Neuron (in vitro differentiated cells): ENCODE measurements around the gene THAP8.
A peak's percentile ranks its signal among the peaks of the same experiment; 100 is the strongest.

Experiments
- H2AFZ ChIP-seq: one replicate; pipeline ENCODE4 v1.6.1; 2013; ENCODE audit warnings: low read depth, mild to moderate bottlenecking, inconsistent platforms, low read length, moderate library complexity
- H3K27me3 ChIP-seq: one replicate; pipeline ENCODE4 v1.6.1; 2013; ENCODE audit warnings: low read length; ENCODE audit not compliant: insufficient read depth
- H3K36me3 ChIP-seq: one replicate; pipeline ENCODE4 v1.6.1; 2013; ENCODE audit warnings: low read length; ENCODE audit not compliant: insufficient read depth
- H3K4me1 ChIP-seq: one replicate; pipeline ENCODE4 v1.6.1; 2013; ENCODE audit warnings: low read length; ENCODE audit not compliant: insufficient read depth
- H3K4me3 ChIP-seq: 2 replicates; pipeline ENCODE4 v1.5.1; 2013; ENCODE audit warnings: mild to moderate bottlenecking, low read length, moderate library complexity
- H3K9me3 ChIP-seq: one replicate; pipeline ENCODE4 v1.6.1; 2013; ENCODE audit warnings: low read length

THAP8 gene, protein sequence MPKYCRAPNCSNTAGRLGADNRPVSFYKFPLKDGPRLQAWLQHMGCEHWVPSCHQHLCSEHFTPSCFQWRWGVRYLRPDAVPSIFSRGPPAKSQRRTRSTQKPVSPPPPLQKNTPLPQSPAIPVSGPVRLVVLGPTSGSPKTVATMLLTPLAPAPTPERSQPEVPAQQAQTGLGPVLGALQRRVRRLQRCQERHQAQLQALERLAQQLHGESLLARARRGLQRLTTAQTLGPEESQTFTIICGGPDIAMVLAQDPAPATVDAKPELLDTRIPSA

DNA sequence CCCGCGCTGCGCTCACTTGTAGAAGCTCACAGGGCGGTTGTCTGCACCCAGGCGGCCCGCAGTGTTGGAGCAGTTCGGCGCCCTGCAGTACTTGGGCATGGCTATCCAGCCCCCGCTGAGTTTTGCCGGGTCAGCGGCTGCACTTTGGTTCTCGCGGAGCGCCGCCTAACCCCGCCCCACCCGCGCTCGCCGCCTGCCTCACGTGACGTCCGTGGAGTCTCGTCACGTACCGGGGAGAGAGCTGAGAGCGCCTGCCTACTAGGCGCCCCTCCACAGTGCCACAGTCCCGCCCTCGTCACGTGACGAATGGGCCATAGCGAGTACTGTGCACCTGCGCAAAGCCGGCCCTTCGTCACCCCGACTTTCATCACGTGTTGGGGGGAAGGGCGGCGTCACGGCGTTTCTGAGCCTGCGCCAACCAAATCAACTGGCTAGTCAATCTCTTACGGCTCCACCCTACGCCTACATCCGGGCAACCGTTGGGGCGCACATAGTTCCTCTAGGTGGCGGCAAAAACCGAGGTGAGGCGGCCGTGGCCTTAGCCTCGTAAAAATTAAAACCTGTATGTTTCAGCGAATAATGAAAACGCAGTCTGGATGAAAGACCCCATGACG, at the start of gene THAP8:
TSS of gene THAP8 (minus strand) at position 167 of the 614 bp plus-strand sequence. CDS start at position 99, 68 bp downstream.
- Histone ChIP-seq H2AFZ (peak within 1 kb of the TSS; percentile 71), H3K36me3 (peaks cover 11% of the 10 kb centered on the region), H3K27me3 (no peaks in the 10 kb centered on the region), H3K9me3 (no peaks in the 10 kb centered on the region), H3K4me1 (peaks cover 10% of the 10 kb centered on the region), H3K4me3 (peak within 1 kb of the TSS; percentile 63)

DNA sequence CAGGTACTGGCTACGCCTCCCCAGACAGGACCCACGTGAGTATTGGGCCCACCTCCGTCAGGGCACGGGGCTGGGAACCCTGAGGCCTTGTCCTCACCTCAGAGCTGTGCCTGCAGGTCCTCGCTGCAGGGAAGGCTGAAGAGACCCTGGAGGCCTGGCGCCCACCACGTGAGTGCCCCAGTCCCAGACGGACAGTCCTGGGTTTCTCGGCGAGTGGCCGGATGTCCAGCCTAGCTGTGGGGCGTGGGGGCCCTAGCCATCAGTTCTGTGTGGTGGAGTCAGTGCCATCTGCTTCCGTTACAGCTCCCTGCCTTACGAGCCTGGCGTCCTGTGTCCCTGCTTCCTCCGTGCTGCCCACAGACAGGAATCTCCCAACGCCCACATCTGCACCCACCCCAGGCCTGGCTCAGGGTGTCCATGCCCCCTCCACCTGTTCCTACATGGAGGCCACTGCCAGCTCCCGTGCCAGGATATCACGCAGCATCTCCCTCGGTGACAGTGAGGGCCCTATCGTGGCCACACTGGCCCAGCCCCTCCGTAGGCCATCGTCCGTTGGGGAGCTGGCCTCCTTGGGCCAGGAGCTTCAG, 49.0 kb upstream of the THAP8 start:
- no peak overlapping the region for H2AFZ ChIP-seq
- no peaks in the 10 kb centered on the region for H3K9me3 ChIP-seq
- no peak overlapping the region for H3K4me3 ChIP-seq
- H3K27me3 ChIP-seq, result no peaks in the 10 kb centered on the region
- H3K36me3 ChIP-seq, result peaks cover 53% of the 10 kb centered on the region
- H3K4me1 ChIP-seq, result no peaks in the 10 kb centered on the region

DNA sequence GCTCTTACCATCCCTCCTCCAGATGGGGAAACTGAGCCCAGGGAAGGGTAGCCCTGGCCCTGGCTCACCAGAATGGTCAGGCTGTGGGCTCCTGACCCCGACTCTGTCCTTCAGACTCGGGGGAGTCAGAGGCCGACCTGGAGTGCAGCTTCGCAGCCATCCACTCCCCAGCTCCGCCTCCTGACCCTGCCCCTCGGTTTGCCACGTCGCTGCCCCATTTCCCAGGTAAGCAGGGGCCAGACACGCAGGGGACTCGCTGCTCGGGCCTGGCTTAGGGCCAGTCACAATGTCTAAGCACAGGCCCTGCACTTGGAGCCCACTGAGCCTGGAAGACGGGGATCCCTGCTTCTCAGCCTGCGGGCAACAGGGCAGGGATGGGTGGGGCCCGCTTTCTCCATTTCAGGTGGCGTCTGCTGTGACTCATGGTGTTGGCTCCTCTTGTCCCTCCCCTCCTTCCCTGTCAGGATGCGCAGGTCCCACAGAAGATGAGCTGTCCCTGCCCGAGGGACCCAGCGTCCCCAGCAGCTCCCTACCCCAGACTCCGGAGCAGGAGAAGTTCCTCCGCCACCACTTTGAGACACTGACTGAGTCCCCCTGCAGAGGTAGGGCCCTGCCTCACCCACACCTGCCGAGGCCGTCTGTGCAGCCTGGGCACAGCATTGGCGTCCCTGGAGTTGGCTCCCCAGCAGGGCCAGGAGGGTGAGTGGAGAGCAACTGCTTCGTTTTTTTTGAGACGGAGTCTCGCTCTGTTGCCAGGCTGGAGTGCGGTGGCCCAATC, 47.7 kb upstream of the THAP8 start:
- Histone ChIP-seq H2AFZ (no peak overlapping the region), H3K4me3 (no peak overlapping the region), H3K9me3 (no peaks in the 10 kb centered on the region), H3K27me3 (no peaks in the 10 kb centered on the region), H3K36me3 (peaks cover 62% of the 10 kb centered on the region), H3K4me1 (peaks cover 2% of the 10 kb centered on the region)

DNA sequence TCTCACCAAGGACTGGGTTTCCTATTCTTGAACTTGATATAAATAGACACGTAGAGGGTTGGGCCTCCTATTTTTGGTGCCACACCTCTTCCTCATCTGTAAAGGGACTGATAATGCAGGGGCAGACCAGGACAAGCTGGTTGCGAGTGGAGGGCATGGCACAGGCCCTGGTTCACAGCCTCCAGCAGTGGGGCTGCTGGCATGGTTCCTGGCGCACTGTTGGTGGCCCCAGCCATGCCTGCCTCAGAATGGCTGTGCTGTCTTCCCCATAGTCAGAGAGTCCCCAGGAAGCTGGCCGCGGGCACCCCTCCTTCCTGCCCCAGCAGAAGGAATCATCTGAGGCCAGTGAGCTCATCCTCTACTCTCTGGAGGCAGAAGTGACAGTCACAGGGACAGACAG, 46.4 kb upstream of the THAP8 start:
- H3K4me1 ChIP-seq, result peaks cover 2% of the 10 kb centered on the region
- H3K36me3 ChIP-seq, result peaks cover 64% of the 10 kb centered on the region
- H3K9me3 ChIP-seq, result no peaks in the 10 kb centered on the region
- H2AFZ ChIP-seq, result no peak overlapping the region
- H3K27me3 ChIP-seq, result no peaks in the 10 kb centered on the region
- H3K4me3 ChIP-seq, result no peak overlapping the region

DNA sequence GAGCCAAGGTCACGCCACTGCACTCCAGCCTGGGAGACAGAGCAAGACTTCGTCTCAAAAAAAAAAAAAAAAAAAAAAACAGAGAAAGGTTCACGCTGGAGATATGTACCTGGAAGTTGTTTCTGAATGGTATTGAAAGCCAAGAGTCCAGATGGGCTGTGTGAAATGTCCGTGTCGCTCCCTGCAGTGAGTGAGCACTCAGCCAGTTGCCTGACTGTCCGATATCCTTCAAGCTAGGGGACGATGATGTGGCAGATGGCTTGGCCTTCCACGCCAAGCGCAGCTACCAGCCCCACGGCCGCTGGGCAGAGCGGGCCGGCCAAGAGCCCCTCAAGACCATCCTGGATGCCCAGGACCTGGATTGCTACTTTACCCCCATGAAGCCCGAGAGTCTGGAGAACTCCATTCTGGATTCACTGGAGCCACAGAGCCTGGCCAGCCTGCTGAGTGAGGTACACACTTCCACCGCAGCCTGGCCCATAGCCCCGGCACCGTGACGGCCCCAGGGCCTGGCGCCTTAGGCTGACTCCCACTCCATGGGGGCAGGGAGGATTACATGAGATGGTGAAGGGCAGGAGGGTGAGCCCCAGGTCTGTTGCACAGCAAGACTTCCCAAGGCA, 45.2 kb upstream of the THAP8 start:
- Histone ChIP-seq H3K9me3 (no peaks in the 10 kb centered on the region), H3K36me3 (peaks cover 60% of the 10 kb centered on the region), H3K4me1 (peaks cover 2% of the 10 kb centered on the region), H3K4me3 (no peak overlapping the region), H3K27me3 (no peaks in the 10 kb centered on the region), H2AFZ (no peak overlapping the region)

DNA sequence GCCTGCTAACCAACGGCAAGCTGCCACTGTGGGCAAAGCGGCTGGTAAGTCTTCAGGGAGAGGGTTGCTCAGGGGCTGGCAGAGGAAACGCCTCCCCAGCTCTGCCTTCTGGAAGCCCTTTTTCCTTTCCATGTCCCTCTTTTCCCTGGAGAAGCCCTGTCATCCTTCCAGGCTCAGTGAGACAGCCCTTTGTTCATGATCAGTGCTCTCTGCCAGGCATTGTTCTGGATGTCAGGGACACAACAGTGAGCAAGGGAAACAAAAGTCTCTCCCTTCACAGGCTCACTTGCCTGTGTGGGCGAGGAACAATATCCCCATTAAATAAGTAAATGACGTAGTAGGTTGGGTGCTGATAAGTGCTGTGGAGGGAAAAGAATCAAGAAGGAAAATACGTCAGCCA, 43.0 kb upstream of the THAP8 start:
- Histone ChIP-seq H3K27me3 (no peaks in the 10 kb centered on the region), H2AFZ (no peak overlapping the region), H3K9me3 (no peaks in the 10 kb centered on the region), H3K4me1 (peaks cover 2% of the 10 kb centered on the region), H3K4me3 (no peak overlapping the region), H3K36me3 (peaks cover 54% of the 10 kb centered on the region)

DNA sequence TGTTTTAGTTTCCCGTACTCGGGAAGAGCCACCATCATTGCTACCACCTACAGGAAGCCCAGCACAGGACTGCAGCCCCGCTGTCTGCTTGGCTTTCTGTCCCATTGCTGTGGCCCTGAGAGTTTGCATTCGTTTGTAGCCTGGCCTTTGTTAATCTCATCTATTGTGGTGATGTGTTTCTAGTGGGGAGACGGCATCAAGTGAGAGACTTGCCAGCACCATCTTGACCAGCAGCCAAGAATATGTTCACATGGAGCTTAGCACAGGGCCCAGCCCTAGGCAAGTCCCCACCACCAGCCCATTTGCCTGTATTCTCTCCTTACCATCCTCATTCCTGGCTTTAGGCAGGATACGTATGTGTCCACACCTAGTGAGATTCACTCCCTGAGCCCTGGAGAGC, 39.6 kb upstream of the THAP8 start:
- Histone ChIP-seq H3K9me3 (no peaks in the 10 kb centered on the region), H3K27me3 (no peaks in the 10 kb centered on the region), H3K36me3 (peaks cover 53% of the 10 kb centered on the region), H3K4me1 (peaks cover 2% of the 10 kb centered on the region), H3K4me3 (no peak overlapping the region), H2AFZ (no peak overlapping the region)

DNA sequence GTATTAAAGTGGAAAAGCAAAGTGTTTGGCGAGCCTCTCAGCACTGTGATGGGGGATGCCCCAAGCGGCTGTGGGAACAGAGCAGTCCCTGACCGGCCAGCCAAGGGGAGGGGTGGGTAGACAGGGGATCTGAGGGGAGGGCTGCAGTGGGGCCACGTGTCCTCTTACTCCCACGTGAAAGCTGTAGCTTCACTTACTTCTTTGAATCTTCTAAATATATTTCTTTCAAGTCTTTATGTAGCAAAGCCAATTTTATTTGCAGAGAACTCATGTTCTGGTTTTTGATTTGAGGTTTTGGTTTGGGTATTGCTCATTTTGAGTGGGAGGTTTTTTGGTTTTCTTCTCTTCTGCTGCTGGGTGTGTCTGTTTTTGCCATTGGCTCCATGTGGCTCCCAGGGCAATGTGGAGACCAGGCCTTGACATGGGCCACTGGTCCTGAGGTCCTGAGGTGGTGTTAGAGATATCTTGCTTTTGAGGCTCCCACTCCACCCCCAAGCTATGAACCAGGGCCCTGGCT, 39.1 kb upstream of the THAP8 start:
- peaks cover 58% of the 10 kb centered on the region for H3K36me3 ChIP-seq
- no peaks in the 10 kb centered on the region for H3K27me3 ChIP-seq
- H3K4me3 ChIP-seq, result no peak overlapping the region
- peaks cover 2% of the 10 kb centered on the region for H3K4me1 ChIP-seq
- H2AFZ ChIP-seq, result no peak overlapping the region
- H3K9me3 ChIP-seq, result no peaks in the 10 kb centered on the region

DNA sequence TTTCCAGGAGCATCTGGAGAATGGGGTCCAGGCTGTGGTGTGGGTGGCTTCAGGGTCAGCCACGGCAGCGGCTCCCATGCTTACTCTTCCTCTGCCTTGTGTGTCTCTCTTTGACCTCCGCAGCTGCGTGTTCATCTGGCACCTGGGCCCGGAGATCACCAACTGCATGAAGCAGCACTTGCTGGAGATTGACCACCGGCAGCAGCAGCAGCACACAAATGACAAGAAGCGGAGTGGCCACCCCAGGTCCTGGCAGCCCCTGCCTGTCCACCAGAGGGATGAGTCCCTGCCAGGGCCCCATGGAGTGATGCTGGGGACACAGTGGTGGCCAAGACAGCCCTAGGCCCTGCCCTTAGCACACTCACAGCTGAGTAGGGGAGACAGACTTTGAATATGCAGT, 38.5 kb upstream of the THAP8 start:
- Histone ChIP-seq H3K36me3 (peaks cover 61% of the 10 kb centered on the region), H2AFZ (no peak overlapping the region)

DNA sequence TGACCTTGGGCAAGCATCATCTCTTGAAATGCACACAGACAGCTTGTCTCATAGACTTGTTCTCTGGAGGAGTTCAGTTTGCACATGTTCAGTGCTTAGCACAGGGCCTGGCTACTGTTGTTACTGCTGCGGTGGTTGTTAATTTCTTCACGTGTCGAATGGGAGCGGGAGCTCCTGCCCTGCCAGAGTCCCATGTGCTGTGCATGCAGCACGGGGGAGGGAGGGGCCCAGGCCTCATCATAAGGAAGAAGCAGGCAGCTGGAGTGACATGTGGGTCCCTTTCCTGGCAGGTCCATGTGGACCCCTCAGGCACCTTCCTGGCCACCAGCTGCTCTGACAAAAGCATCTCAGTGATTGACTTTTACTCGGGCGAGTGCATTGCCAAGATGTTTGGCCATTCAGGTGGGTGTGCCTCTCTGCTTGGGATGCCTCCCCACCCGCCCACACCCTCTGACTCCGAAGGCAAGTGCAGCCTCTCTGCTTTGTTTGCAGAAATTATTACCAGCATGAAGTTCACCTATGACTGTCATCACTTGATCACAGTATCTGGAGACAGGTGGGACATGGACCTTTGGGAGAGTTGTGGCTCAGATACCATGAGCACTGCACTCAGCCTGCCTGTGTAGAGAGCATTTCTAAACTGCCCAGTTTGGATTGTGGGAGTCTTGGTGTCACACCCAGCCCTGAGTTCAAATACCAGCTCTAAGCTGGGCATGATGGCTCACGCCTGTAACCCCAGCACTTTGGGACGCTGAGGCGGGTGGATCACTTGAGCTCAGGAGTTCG, 37.0 kb upstream of the THAP8 start:
- Histone ChIP-seq H2AFZ (no peak overlapping the region), H3K9me3 (no peaks in the 10 kb centered on the region), H3K36me3 (peaks cover 60% of the 10 kb centered on the region), H3K27me3 (no peaks in the 10 kb centered on the region), H3K4me1 (no peaks in the 10 kb centered on the region), H3K4me3 (no peak overlapping the region)

More for the DNA sequence above, 38.5 kb upstream of the THAP8 start:
- Histone ChIP-seq H3K27me3 (no peaks in the 10 kb centered on the region), H3K4me3 (no peak overlapping the region), H3K4me1 (peaks cover 2% of the 10 kb centered on the region), H3K9me3 (no peaks in the 10 kb centered on the region)

DNA sequence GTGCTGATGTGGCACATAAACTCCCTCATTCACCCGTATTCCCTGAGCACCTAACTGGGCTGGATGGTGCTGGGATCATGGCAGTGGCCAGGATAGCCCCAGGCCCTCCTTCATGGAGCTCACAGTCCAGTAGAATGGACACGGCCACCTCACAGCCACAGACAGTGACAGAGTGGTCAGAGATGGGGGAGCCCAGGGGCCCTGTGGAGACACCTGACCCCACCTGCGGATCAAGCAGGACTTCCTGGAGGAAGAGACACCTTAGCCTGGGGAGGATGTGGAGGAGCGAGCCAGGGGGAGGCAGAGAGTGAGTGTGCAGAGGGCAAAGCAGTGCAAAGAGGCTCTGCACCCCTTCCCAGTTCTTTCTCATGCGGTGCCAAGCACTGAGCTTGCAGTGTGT, 35.8 kb upstream of the THAP8 start:
- H3K27me3 ChIP-seq, result no peaks in the 10 kb centered on the region
- no peaks in the 10 kb centered on the region for H3K9me3 ChIP-seq
- peaks cover 62% of the 10 kb centered on the region for H3K36me3 ChIP-seq
- H2AFZ ChIP-seq, result no peak overlapping the region
- no peak overlapping the region for H3K4me3 ChIP-seq
- no peaks in the 10 kb centered on the region for H3K4me1 ChIP-seq

DNA sequence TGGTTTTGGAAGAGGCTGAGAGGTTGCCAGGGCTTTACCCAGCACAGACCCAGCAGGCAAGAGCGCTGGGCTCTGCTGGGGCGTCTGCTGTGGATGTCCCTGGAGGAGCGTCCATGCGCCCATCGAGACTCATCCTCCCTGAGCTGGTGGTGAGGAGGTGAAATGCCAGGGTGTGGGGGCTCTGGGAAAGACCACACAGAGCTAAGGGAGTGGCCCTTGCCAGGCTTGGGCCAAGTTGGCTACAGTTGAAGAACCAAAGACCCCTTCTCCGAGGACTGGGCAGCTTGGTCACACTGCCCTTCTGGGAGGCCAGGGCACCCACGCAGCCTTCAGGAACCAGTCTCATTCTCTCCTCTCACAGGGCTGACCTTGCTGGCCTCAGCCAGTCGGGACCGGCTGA, 32.2 kb upstream of the THAP8 start:
- Histone ChIP-seq H2AFZ (no peak overlapping the region), H3K9me3 (no peaks in the 10 kb centered on the region), H3K4me3 (no peak overlapping the region), H3K4me1 (no peaks in the 10 kb centered on the region), H3K27me3 (no peaks in the 10 kb centered on the region), H3K36me3 (peaks cover 80% of the 10 kb centered on the region)
